VCaP (cell line): ENCODE results near the gene ZNF487.
"Not testable (repeated sequence)": the region's sequence is repeated elsewhere in the genome, so short reads cannot be mapped to it uniquely, and the experiment has no call there.

Source experiments
- H3K27ac ChIP-seq: fragments of 450-650 bp; 2 replicates; pipeline ENCODE4 v1.5.1; 2017
- CTCF ChIP-seq: fragments of 450-650 bp; conservative IDR thresholded peaks from 2 replicates; pipeline ENCODE4 v1.5.1; 2017; ENCODE audit warnings: mild to moderate bottlenecking, moderate library complexity

The ZNF487 gene

GRCh38 chr10:43415544-43415943 lies 21.4 kb upstream of the ZNF487 start:
- H3K27ac ChIP-seq, result no peak overlapping the region
- no peak for TF ChIP-seq CTCF

DNA sequence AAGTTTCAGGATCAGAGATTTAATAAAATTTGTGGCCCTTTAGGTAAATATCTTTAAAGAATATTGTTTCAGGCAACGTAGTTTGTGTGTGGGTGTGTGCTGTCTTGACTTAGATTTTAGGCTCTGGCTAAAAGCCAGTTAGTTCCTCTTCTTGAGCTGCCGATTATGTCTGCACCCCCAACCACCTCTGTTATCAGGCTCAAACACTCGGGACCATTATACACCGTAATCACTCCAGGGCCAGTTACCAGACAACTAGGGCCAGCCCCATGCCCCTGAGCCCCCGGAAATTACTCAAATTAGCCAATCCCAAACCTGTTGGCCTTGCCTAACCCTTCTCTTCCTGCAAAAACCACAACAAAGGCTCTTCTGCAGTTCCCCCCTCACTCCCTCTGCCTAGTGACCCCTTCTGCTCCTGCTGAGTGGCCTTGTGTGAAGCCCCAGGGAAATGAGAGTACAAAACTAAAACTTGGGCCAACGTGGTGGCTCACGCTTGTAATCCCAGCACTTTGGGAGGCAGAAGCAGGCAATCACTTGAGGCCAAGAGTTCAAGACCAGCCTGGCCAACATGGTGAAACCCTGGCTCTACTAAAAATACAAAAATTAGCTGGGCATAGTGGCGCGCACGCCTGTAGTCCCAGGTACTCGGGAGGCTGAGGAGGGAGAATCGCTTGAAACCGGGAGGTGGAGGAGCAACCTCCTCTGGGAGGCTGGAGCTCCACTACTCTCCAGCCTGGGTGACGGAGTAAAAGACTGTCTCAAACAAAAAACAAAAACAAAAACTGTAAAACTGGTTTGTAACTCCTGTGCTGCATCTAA lies 18.8 kb upstream of the ZNF487 start:
- no peak for TF ChIP-seq CTCF
- no peak overlapping the region for H3K27ac ChIP-seq

GRCh38 chr10:43419997-43420368 lies 16.9 kb upstream of the ZNF487 start:
- no peak for TF ChIP-seq CTCF
- peak overlapping the region; percentile 94 for H3K27ac ChIP-seq

GRCh38 chr10:43420369-43421200 lies 16.3 kb upstream of the ZNF487 start:
- no peak; the same call in 1 of the 2 replicates for TF ChIP-seq CTCF
- peak overlapping the region; percentile 94 for H3K27ac ChIP-seq

GRCh38 chr10:43421201-43421507 lies 15.8 kb upstream of the ZNF487 start:
- H3K27ac ChIP-seq, result peak overlapping the region; percentile 94
- TF ChIP-seq CTCF, result no peak

- TF ChIP-seq CTCF, result no peak
- H3K27ac ChIP-seq, result peak overlapping the region; percentile 94
Observed at GRCh38 chr10:43421519-43421918, 15.4 kb upstream of the ZNF487 start.

DNA sequence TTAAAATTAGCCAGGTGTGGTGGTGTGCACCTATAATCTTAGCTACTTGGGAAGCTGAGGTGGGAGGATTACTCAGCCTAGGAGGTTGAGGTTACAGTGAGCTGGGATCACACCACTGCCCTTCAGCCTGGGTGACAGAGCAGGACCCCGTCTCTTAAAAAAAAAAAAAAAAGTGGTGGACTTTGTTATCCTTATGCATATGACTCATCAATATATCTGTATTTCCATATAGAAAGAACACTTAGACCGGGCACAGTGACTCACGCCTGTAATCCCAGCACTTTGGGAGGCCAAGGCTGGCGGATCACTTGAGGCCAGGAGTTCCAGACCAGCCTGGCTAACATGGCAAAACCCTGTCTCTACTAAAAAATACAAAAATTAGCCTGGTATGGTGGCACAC lies 15.0 kb upstream of the ZNF487 start:
- H3K27ac ChIP-seq, result not testable (repeated sequence)

DNA sequence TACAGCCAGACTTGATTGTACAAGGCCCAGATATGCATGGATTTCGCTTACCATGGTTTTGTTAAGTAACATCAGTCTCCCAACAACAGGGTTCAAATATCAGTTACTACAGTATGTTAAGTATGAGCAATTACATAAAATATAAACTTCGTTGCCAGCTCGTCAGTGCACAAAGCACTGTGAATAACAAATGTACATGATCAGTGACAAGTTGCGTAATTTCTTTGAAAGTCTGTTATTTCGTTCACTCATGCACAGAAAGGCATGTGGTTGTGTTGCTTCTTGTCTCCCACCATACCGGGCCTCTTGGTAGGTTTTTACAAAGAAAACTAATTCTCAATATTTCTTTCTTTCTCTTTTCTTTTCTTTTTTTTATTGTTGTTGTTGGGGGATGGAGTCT lies 12.5 kb upstream of the ZNF487 start:
- TF ChIP-seq CTCF, result no peak
- H3K27ac ChIP-seq, result no peak overlapping the region

DNA sequence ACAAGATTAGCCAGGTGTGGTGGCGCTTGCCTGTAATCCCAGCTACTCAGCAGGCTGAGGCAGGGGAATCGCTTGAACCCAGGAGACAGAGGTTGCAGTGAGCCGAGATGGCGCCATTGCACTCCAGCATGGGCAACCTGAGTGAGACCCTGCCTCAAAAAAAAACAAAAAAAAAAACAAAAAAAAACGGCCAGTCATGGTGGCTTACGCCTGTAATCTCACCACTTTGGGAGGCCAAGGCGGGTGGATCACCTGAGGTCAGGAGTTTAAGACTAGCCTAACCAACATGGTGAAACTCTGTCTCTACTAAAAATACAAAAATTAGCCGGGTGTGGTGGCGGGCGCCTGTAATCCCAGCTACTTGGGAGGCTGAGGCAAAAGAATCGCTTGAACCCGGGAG lies 10.4 kb upstream of the ZNF487 start:
- H3K27ac ChIP-seq, result not testable (repeated sequence)
